Smooth muscle cell (in vitro differentiated cells): Measurements from ENCODE around the gene L3MBTL1. TPM values are rescaled to one million over a fixed set of nuclear protein-coding genes. Genes with fewer than 3 reads are reported as not detected.

ENCODE experiments used
- DNase-seq: peaks from one replicate; lab custom pipeline; 2025; ENCODE audit not compliant: unreplicated experiment; lab: John Stamatoyannopoulos, UW
- H2AFZ ChIP-seq: fragments of 200-600 bp; sonication (generic); 2 replicates; pipeline ENCODE4 v1.6.0; 2016; ENCODE audit warnings: antibody characterized with exemption, low read depth, mild to moderate bottlenecking
- H3F3A ChIP-seq: fragments of 200-600 bp; sonication (generic); 2 replicates; pipeline ENCODE4 v1.6.0; 2017; ENCODE audit warnings: antibody characterized with exemption, low read depth
- H3K27ac ChIP-seq: fragments of 200-600 bp; sonication (generic); 2 replicates; pipeline ENCODE4 v1.5.1; 2016; ENCODE audit warnings: low read depth, mild to moderate bottlenecking
- H3K27me3 ChIP-seq: fragments of 200-600 bp; sonication (generic); 2 replicates; pipeline ENCODE4 v1.6.1; 2016; ENCODE audit warnings: low read depth, mild to moderate bottlenecking
- H3K36me3 ChIP-seq: fragments of 200-600 bp; sonication (generic); 2 replicates; pipeline ENCODE4 v1.5.1; 2016; ENCODE audit warnings: low read depth
- H3K4me1 ChIP-seq: fragments of 200-600 bp; sonication (generic); 2 replicates; pipeline ENCODE4 v1.5.1; 2016; ENCODE audit warnings: low read depth
- H3K4me2 ChIP-seq: fragments of 200-600 bp; sonication (generic); 2 replicates; pipeline ENCODE4 v1.6.0; 2016; ENCODE audit warnings: mild to moderate bottlenecking
- H3K4me3 ChIP-seq: fragments of 200-600 bp; sonication (generic); 2 replicates; pipeline ENCODE4 v1.5.1; 2016; ENCODE audit warnings: mild to moderate bottlenecking
- H3K79me2 ChIP-seq: fragments of 200-600 bp; sonication (generic); 2 replicates; pipeline ENCODE4 v1.6.0; 2016; ENCODE audit warnings: low read depth, mild to moderate bottlenecking
- H3K9ac ChIP-seq: fragments of 200-600 bp; sonication (generic); 2 replicates; pipeline ENCODE4 v1.6.0; 2016; ENCODE audit warnings: low read depth
- H3K9me3 ChIP-seq: fragments of 200-600 bp; sonication (generic); replicated peaks from 2 replicates; pipeline ENCODE4 v1.5.1; 2016; ENCODE audit warnings: low read depth
- H4K20me1 ChIP-seq: fragments of 200-600 bp; sonication (generic); 2 replicates; pipeline ENCODE4 v1.6.0; 2016; ENCODE audit warnings: low read depth
- CTCF ChIP-seq: fragments of 200-600 bp; sonication (generic); IDR thresholded peaks from 2 replicates; pipeline ENCODE4 v1.5.1; 2017; ENCODE audit warnings: borderline replicate concordance, mild to moderate bottlenecking, antibody characterized with exemption; ENCODE audit not compliant: insufficient read depth, poor library complexity, severe bottlenecking
- WGBS: methylation state at CpG from one replicate; pipeline ENCODE4 v1.1.7; 2016; ENCODE audit warnings: low lambda C conversion rate; 5-methylcytosine and 5-hydroxymethylcytosine counted together
- polyA plus RNA-seq: library from polyadenylated mRNA; unstranded; fragments of >200 nt; fragmentation: Nextera tagmentation; extraction: Ambion mirVana; gene quantifications from 2 replicates; pipeline ENCODE4 v1.2.1, GENCODE V29; 2016
- total RNA-seq: library from RNA; depleted of rRNA; stranded (reverse); fragments of >200 nt; gene quantifications from 2 replicates; pipeline ENCODE4 v1.2.3, GENCODE V29; 2014

Gene L3MBTL1
- total and polyA plus RNA-seq, 2 experiments from 2014 or later, result 7.7 to 8.9 TPM

GRCh38 chr20:43540673-43541060 lies 33.2 kb downstream of the L3MBTL1 start:
- no peak overlapping the region for H3K4me3 ChIP-seq
- no peaks in the 10 kb centered on the region for H3K9me3 ChIP-seq
- no peaks in the 10 kb centered on the region for H3F3A ChIP-seq
- no peak overlapping the region for H3K27ac ChIP-seq
- H3K36me3 ChIP-seq, result no peaks in the 10 kb centered on the region
- H3K9ac ChIP-seq, result no peak overlapping the region
- H2AFZ ChIP-seq, result no peak overlapping the region
- no peaks in the 10 kb centered on the region for H3K27me3 ChIP-seq
- DNase-seq, result no peak
- H3K4me1 ChIP-seq, result no peaks in the 10 kb centered on the region
- no peaks in the 10 kb centered on the region for H4K20me1 ChIP-seq
- no peaks in the 10 kb centered on the region for H3K79me2 ChIP-seq
- H3K4me2 ChIP-seq, result no peak overlapping the region
- WGBS, result 97% methylated on average over 7 of the region's 7 CpGs
- no peak for TF ChIP-seq CTCF

- Histone ChIP-seq H3K9me3 (no peaks in the 10 kb centered on the region), H3K79me2 (no peaks in the 10 kb centered on the region), H4K20me1 (no peaks in the 10 kb centered on the region), H3F3A (no peaks in the 10 kb centered on the region), H3K36me3 (no peaks in the 10 kb centered on the region), H3K27ac (peak overlapping the region; percentile 34), H3K9ac (no peak overlapping the region), H3K27me3 (no peaks in the 10 kb centered on the region), H2AFZ (no peak overlapping the region), H3K4me3 (no peak overlapping the region), H3K4me2 (no peak overlapping the region), H3K4me1 (no peaks in the 10 kb centered on the region)
- TF ChIP-seq CTCF, result no peak
- DNase-seq, result no peak
- WGBS, result 24% methylated on average over 2 of the region's 2 CpGs
Measured at GRCh38 chr20:43541214-43541613, 33.7 kb downstream of the L3MBTL1 start.

GRCh38 chr20:43542161-43542560 lies 34.7 kb downstream of the L3MBTL1 start:
- Histone ChIP-seq H3K36me3 (no peaks in the 10 kb centered on the region), H3K9me3 (no peaks in the 10 kb centered on the region), H3K4me2 (no peak overlapping the region), H4K20me1 (no peaks in the 10 kb centered on the region), H3K27me3 (no peaks in the 10 kb centered on the region), H3F3A (no peaks in the 10 kb centered on the region), H3K79me2 (no peaks in the 10 kb centered on the region), H2AFZ (no peak overlapping the region), H3K27ac (no peak overlapping the region), H3K4me3 (no peak overlapping the region), H3K9ac (no peak overlapping the region), H3K4me1 (no peaks in the 10 kb centered on the region)
- 97% methylated on average over 5 of the region's 5 CpGs for WGBS
- no peak for TF ChIP-seq CTCF
- no peak for DNase-seq

- H3K4me3 ChIP-seq, result no peak overlapping the region
- no peaks in the 10 kb centered on the region for H3K27me3 ChIP-seq
- no peak overlapping the region for H3K27ac ChIP-seq
- H3K36me3 ChIP-seq, result no peaks in the 10 kb centered on the region
- no peak overlapping the region for H2AFZ ChIP-seq
- H3K9me3 ChIP-seq, result no peaks in the 10 kb centered on the region
- H3K4me1 ChIP-seq, result no peaks in the 10 kb centered on the region
- no peak for TF ChIP-seq CTCF
- H3K79me2 ChIP-seq, result no peaks in the 10 kb centered on the region
- no peak overlapping the region for H3K9ac ChIP-seq
- H4K20me1 ChIP-seq, result no peaks in the 10 kb centered on the region
- WGBS, result 62% methylated on average over 4 of the region's 4 CpGs
- no peak overlapping the region for H3K4me2 ChIP-seq
- no peaks in the 10 kb centered on the region for H3F3A ChIP-seq
- no peak for DNase-seq
Measured at GRCh38 chr20:43542674-43543073, 35.2 kb downstream of the L3MBTL1 start.
